ENCODE results near the gene NCOA3.
"Not testable (repeated sequence)": the region's sequence is repeated elsewhere in the genome, so short reads cannot be mapped to it uniquely, and the experiment has no call there.

Gene NCOA3

GRCh38 chr20:47568837-47569410 is 67.2 kb downstream of the NCOA3 start:
- Mint-ChIP-seq H3K4me1 (ENCODE audit: low read depth) (peaks cover 82% of the 10 kb centered on the region), H3K27ac (no peak overlapping the region), H3K36me3 (ENCODE audit: low read depth) (peaks cover 63% of the 10 kb centered on the region), H3K27me3 (no peaks in the 10 kb centered on the region), H3K4me3 (no peak overlapping the region), H3K9me3 (no peaks in the 10 kb centered on the region)

- no peak overlapping the region for H3K4me3 Mint-ChIP-seq
- peaks cover 51% of the 10 kb centered on the region for H3K36me3 Mint-ChIP-seq (ENCODE audit: low read depth)
- no peak overlapping the region for H3K27ac Mint-ChIP-seq
- no peaks in the 10 kb centered on the region for H3K27me3 Mint-ChIP-seq
- no peaks in the 10 kb centered on the region for H3K9me3 Mint-ChIP-seq
- H3K4me1 Mint-ChIP-seq (ENCODE audit: low read depth): peaks cover 79% of the 10 kb centered on the region
Measured at GRCh38 chr20:47571426-47571825, 69.7 kb downstream of the NCOA3 start.

GRCh38 chr20:47572105-47572729 is 70.5 kb downstream of the NCOA3 start:
- Mint-ChIP-seq H3K36me3 (ENCODE audit: low read depth) (peaks cover 50% of the 10 kb centered on the region), H3K27ac (peak overlapping the region; percentile 82), H3K4me3 (no peak overlapping the region), H3K27me3 (no peaks in the 10 kb centered on the region), H3K4me1 (ENCODE audit: low read depth) (peaks cover 82% of the 10 kb centered on the region), H3K9me3 (no peaks in the 10 kb centered on the region)

DNA sequence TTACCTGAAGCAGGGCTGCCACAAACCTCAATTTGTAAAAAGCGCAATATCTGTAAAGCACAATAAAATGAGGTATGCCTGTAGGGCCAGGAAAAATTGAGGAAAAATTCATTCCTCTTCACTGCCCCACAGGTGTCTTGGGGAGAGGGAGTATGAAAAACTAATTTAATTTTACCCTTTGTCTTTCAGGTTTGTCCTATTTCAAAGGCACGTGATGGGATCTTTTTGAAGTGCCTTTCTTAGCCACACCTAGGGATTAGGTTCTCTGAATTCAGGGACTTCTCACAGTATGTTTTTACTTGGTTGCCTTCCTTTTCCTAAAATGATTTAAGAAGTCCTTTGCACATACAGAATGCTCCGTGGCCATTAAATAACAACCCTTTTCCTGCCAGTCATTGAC is 71.9 kb downstream of the NCOA3 start:
- Mint-ChIP-seq H3K4me3 (no peak overlapping the region), H3K27ac (no peak overlapping the region), H3K4me1 (ENCODE audit: low read depth) (peaks cover 81% of the 10 kb centered on the region), H3K27me3 (no peaks in the 10 kb centered on the region), H3K9me3 (no peaks in the 10 kb centered on the region), H3K36me3 (ENCODE audit: low read depth) (peaks cover 47% of the 10 kb centered on the region)

DNA sequence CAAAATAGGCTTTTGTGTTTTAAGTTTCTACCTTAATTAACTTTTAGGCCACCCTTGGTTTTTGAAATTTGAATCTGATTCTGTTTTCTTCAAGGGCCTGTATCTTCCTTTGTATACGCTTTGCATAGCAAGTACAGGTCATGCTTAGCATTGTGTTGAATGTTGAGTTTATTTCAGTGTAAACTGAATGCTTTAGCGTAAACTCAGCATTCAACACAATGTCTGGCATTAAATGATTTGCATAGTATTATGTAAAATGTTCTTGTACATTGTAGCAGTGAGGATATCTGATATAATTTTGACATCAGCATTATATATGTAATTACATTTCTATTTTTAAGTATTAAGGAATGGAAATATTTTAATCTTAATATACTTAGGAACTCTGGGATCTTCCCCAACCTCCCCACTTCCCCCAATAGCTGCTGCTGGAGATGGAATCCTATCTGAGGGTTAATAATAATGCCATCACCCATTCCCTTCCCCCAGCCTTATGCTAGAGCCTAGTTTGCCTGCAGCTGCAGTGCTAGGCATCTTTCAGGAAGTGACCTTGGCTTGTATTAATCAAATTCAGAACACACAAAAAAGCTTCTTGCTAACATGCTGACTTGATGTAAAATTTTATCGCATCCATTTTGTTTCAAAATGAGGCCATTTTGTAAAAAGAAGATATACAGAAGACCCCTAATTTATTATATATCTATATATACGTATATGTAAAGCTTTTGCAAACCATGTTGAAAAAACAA is 73.1 kb downstream of the NCOA3 start:
- H3K36me3 Mint-ChIP-seq (ENCODE audit: low read depth): peaks cover 48% of the 10 kb centered on the region
- H3K27ac Mint-ChIP-seq: no peak overlapping the region
- H3K4me3 Mint-ChIP-seq: no peak overlapping the region
- H3K9me3 Mint-ChIP-seq: no peaks in the 10 kb centered on the region
- peaks cover 88% of the 10 kb centered on the region for H3K4me1 Mint-ChIP-seq (ENCODE audit: low read depth)
- H3K27me3 Mint-ChIP-seq: no peaks in the 10 kb centered on the region

- H3K27me3 Mint-ChIP-seq: no peaks in the 10 kb centered on the region
- peaks cover 88% of the 10 kb centered on the region for H3K4me1 Mint-ChIP-seq (ENCODE audit: low read depth)
- H3K27ac Mint-ChIP-seq: peak overlapping the region; percentile 66
- peaks cover 47% of the 10 kb centered on the region for H3K36me3 Mint-ChIP-seq (ENCODE audit: low read depth)
- H3K9me3 Mint-ChIP-seq: no peaks in the 10 kb centered on the region
- H3K4me3 Mint-ChIP-seq: no peak overlapping the region
Measured at GRCh38 chr20:47576516-47577033, 74.9 kb downstream of the NCOA3 start.

GRCh38 chr20:47577314-47577713 is 75.6 kb downstream of the NCOA3 start:
- Mint-ChIP-seq H3K4me1 (ENCODE audit: low read depth) (peaks cover 86% of the 10 kb centered on the region), H3K27ac (peak overlapping the region; percentile 68), H3K4me3 (no peak overlapping the region), H3K36me3 (ENCODE audit: low read depth) (peaks cover 44% of the 10 kb centered on the region), H3K27me3 (no peaks in the 10 kb centered on the region), H3K9me3 (no peaks in the 10 kb centered on the region)

DNA sequence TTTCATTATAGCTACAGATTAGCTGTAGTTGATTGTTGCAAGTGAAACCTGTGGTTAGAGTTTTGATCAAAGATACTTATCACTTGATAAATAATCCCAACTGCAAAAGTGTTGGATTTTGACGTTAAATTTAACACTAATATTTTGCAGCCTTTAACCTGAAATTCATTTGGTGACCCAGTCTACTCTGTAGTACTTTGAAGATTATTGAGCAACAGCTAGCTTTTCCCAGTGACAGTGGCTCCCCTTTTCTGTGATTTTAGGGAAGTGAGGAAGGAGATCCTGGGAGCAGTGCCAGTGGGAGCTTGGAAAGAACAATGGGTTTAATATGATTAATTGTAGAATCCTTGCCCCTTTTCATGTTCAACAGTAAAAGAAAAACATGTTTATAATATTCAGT is 76.9 kb downstream of the NCOA3 start:
- Mint-ChIP-seq H3K36me3 (ENCODE audit: low read depth) (peaks cover 47% of the 10 kb centered on the region), H3K27me3 (no peaks in the 10 kb centered on the region), H3K4me3 (no peak overlapping the region), H3K4me1 (ENCODE audit: low read depth) (peaks cover 80% of the 10 kb centered on the region), H3K27ac (peak overlapping the region; percentile 57), H3K9me3 (no peaks in the 10 kb centered on the region)

DNA sequence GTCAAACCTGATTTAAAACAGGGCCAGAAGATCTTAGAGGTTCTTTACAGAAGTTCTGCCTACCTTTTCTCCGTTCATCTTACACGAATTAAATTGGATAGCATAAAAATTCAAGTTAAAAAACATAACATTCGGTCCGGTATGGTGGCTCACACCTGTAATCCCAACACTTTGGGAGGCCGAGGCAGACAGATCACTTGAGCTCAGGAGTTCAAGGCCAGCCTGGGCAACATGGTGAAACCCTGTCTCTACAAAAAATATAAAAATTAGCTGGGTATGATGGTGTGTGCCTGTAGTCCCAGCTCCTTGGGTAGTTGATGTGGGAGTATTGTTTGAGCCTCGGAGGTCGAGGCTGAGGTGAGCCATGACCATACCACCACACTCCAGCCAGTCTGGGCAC is 79.0 kb downstream of the NCOA3 start:
- Mint-ChIP-seq H3K4me1 (ENCODE audit: low read depth) (peaks cover 80% of the 10 kb centered on the region), H3K36me3 (ENCODE audit: low read depth) (peaks cover 58% of the 10 kb centered on the region)
- H3K27ac Mint-ChIP-seq, H3K4me3 Mint-ChIP-seq, H3K9me3 Mint-ChIP-seq, H3K27me3 Mint-ChIP-seq: not testable (repeated sequence)

DNA sequence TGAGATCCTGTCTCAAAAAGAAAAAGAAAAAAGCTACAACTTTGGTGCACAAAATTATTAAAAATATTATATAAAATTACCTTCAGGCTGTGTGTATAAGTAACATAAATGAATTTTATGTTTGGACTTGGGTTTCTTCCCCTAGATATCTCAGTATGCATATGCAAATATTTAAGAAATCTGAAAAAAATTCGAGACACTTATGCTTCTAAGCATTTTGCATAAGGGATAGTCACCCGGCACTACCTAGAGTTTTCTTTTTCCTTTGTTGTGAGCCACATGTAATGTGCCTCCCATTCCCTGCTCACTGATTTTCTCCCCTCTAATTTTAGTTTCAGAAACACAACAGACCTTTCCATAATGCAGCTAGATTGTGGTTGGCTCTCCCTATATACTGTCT is 79.4 kb downstream of the NCOA3 start:
- Mint-ChIP-seq H3K4me3 (no peak overlapping the region), H3K9me3 (no peaks in the 10 kb centered on the region), H3K36me3 (ENCODE audit: low read depth) (peaks cover 61% of the 10 kb centered on the region), H3K27ac (peak overlapping the region; percentile 42), H3K27me3 (no peaks in the 10 kb centered on the region), H3K4me1 (ENCODE audit: low read depth) (peaks cover 77% of the 10 kb centered on the region)

DNA sequence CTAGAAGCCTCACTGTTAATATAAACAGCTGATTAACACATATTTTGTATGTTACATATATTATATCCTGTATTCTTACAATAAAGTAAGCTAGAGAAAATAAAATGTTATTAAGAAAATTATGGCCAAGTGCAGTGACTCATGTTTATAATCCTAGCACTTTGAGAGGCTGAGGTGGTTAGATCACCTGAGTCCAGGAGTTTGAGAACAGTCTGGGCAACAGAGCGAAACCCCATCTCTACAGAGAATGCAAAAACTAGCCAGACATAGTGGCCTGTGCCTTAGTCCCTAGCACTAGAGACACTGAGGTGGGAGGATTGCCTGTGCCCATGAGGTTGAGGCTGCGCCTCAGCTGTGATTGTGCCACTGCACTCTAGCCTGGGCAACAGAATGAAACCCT is 81.9 kb downstream of the NCOA3 start:
- Mint-ChIP-seq H3K4me3 (no peak overlapping the region), H3K9me3 (no peaks in the 10 kb centered on the region), H3K27ac (peak overlapping the region; percentile 61), H3K36me3 (ENCODE audit: low read depth) (peaks cover 72% of the 10 kb centered on the region), H3K27me3 (no peaks in the 10 kb centered on the region), H3K4me1 (ENCODE audit: low read depth) (peaks cover 61% of the 10 kb centered on the region)

GRCh38 chr20:47585087-47585747 is 83.5 kb downstream of the NCOA3 start:
- no peaks in the 10 kb centered on the region for H3K27me3 Mint-ChIP-seq
- no peaks in the 10 kb centered on the region for H3K9me3 Mint-ChIP-seq
- peaks cover 46% of the 10 kb centered on the region for H3K4me1 Mint-ChIP-seq (ENCODE audit: low read depth)
- H3K4me3 Mint-ChIP-seq: no peak overlapping the region
- H3K36me3 Mint-ChIP-seq (ENCODE audit: low read depth): peaks cover 73% of the 10 kb centered on the region
- peak overlapping the region; percentile 65 for H3K27ac Mint-ChIP-seq

- peaks cover 40% of the 10 kb centered on the region for H3K4me1 Mint-ChIP-seq (ENCODE audit: low read depth)
- H3K27me3 Mint-ChIP-seq: no peaks in the 10 kb centered on the region
- H3K9me3 Mint-ChIP-seq: no peaks in the 10 kb centered on the region
- H3K36me3 Mint-ChIP-seq (ENCODE audit: low read depth): peaks cover 73% of the 10 kb centered on the region
- H3K4me3 Mint-ChIP-seq: no peak overlapping the region
- H3K27ac Mint-ChIP-seq: peak overlapping the region; percentile 68
Measured at GRCh38 chr20:47586649-47587294, 85.1 kb downstream of the NCOA3 start.

DNA sequence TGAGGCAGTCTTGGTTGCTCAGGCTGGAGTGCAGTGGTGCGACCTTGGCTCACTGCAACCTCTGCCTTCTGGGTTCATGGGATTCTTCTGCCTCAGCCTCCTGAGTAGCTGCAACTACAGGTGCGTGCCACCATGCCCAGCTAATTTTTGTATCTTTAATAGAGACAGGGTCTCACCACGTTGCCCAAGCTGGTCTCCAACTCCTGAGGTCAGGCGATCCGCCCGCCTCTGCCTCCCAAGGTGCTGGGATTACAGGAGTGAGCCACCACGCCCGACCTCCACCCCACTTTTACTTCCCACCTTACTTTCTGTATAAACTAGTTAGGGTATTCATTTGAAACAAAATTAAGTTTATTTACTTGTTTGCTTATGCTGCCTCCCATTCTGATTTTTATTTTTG is 86.5 kb downstream of the NCOA3 start:
- Mint-ChIP-seq H3K4me3 (no peak overlapping the region), H3K4me1 (ENCODE audit: low read depth) (peaks cover 43% of the 10 kb centered on the region), H3K27ac (no peak overlapping the region), H3K27me3 (no peaks in the 10 kb centered on the region), H3K36me3 (ENCODE audit: low read depth) (peaks cover 75% of the 10 kb centered on the region), H3K9me3 (no peaks in the 10 kb centered on the region)
